SK-N-DZ (cell line): ENCODE data around the gene KTI12.
"Not testable (repeated sequence)": the region's sequence is repeated elsewhere in the genome, so short reads cannot be mapped to it uniquely, and the experiment has no call there.

Source experiments
- DNase-seq: peaks from one replicate; pipeline ENCODE4 v3.0.0-alpha.2; 2015; ENCODE audit warnings: low spot score

Gene KTI12

DNA sequence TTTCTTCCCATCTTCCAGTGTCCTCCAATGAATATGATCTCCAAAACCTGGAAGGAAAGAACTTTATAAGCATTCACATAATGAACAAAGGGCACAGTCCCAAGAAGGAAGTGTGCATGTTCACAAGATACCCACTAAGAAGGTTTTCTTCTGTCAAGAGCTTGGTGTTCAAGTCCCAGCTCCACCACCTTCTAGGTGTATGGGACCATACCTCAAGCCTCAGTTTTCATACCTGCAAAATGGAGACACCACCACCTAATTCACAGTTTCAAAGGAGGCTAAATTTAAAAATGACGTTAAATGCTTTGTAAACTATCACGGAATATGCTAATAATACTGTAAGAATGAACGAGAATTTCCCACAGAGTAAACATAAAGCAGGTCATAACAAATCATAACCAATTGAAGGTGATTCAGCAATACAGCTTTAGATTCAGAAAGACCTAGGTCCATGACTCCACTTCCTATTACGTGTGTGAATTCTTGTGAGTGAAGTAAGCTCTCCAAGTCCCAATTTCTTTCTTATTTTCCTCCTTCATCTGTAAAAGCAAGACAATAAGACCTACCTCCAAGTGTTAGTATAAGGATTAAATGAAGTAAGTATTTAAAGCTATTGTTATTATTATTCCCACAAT is 8.1 kb upstream of the KTI12 start:
- DNase-seq, result no peak

DNA sequence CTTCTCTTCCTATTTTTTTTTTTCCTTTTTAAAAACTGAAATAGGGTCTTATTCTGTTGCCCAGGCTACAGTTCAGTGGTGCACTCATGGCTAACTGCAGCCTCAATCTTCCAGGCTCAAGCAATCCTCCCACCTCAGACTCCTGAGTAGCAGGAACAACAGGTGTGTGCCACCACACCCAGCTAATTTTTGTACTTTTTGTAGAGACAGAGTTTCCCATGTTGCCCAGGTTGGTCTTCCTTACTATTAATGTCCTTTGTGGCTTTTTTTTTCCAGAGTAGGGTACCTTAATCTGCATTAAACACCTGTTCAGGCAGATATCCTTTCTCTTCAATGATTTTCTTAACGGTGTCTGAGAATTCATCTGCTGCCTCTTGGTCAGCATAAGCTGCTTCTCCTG is 4.3 kb upstream of the KTI12 start:
- DNase-seq, result no peak

DNA sequence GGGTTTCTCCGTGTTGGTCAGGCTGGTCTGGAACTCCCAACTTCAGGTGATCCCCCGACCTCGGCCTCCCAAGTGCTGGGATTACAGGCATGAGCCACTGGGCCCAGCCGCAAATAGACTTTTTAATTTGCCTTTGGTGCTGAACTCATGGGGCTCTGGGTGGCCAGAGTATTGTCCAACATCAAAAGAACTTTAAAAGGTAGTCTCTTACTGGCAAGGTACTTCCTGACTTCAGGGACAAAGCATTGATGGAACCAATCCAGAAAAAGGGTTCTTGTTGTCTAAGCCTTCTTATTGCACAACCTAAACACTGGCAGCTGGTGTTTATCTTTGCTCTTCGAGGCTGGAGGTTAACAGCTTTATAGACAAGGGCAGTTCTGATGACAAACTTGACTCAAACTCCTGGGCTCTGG is 3.8 kb upstream of the KTI12 start:
- DNase-seq, result no peak

DNA sequence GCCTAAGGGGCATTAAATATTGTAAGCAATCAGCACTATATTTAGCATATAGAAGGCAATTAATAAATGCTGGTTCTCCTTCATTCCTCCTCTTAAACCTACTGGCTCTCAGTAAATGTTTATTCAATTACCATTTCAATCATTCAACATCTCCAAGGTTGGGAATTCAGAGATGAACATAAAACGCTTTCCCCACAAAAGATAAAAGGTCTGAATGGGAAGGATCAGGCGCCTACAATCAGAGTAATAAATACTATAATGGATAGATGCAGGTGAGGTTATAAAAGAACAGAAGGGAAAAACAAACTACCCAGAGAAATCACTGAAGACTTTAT is 407 bp upstream of the KTI12 start:
- no peak for DNase-seq

DNA sequence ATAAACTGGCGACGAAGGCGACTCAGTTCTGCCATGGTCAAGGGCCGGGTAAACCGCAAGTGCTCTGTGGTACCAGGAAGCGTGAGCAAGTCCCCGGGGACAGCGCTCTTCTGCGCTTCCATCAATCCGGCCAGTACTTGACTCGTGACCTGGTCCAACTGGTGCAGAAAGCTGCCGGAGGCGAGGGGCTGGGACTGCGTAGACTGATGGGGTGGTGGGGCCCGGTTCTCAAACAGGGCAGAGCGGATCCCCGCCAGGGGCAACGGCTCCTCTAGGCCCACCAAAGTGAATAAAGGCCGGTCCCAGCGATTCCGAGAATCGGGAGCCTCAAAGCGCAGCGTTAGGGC is 852 bp downstream of the KTI12 start:
- DNase-seq, result no peak

DNA sequence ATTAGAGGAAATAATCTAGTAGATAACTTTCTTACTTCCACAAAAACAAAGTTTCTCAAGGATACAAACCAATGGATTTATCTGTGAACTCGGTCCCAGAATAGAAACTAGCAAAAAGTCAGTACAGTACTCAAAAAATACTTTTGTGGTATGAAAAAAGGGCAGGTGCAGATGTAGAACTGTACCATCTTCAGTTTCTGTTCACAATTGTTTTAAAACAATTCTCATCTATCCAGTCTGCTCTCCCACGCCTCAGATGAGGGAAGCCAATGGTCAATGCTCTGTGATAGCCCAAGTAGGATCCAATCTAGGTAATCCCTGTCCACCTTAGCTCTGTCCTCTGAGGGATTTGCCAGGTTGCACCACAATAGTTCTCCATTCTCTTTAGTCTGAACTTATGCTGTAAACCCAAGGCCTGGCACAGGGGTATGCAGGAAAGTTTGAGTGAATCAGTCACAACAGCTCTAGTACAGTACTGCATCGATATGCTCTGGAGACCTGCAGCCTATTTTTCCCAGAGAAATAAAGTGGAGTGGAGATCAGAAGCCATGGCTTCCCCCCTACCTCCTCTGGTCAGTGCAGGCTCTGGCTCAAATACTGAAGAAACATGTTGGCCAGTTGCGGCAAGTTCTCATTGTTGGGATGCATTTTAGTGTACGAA is 1.4 kb downstream of the KTI12 start:
- DNase-seq, result no peak

DNA sequence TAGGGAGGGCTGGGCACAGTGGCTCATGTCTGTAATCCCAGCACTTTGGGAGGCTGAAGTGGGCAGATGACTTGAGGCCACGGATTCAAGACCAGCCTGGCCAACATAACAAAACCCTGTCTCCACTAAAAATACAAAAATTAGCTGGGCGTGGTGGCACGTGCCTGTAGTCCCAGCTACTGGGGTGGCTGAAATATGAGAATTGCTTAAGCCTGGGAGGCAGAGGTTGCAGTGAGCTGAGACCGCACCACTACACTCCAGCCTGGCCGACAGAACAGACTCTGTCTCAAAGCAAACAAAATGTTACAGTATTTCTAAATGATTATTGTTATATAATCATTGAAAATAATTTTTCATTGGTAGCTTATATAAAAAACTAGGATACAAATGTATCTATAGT is 4.8 kb downstream of the KTI12 start:
- not testable (repeated sequence) for DNase-seq

DNA sequence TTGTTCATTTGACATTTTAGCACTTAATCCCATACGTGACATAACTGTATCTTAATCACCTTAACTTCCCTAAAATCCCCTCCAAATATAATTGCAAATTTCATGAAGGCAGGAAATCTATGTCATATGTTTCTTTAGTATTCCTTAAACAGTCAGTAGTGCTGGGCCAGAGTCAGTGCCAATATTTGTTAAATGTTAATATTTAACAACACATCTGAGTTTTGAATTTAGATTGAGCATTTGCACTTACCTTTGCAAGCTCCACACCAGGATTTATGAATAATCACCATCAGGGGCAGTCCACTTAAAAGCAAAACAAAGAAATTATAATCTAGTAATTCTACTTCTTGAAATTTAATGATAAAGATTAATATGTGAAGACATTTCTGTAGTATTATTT is 5.3 kb downstream of the KTI12 start:
- no peak for DNase-seq

DNA sequence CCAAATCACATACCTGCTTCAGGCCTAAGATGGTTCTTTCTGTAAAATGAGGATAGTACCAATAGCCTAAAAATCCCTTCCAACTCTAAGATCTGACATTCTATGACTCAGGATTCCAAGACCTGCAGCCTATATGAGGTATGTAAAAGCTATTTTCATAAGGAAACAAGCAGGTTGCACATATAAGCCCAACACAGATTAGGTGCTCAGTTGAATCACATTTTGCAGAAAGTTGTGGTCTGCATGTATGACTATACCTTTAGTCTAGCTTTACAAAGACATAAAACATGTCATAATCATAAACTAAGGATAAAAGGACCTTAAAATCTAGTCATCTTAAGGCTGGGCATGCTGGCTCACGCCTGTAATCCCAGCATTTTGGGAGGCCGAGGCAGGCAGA is 7.3 kb downstream of the KTI12 start:
- no peak for DNase-seq

DNA sequence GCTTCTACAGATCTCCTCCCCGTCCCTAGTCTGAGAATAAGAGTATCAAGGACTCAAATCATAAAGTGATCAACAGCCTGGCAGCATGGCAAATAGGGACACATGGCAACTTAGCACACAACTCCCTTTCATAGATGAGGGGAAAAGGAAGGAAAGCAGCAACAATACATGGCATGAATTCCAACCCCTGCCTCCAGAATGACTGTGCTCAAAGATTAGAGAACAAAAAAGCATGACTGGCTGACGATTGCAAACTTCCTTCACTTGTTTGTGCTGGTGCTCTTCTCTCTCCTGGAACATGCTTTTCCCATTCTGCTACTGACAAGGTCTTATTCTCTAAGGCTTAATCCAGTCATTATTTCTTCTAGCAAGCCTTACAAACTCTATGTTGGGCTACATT is 11.5 kb downstream of the KTI12 start:
- DNase-seq, result no peak

DNA sequence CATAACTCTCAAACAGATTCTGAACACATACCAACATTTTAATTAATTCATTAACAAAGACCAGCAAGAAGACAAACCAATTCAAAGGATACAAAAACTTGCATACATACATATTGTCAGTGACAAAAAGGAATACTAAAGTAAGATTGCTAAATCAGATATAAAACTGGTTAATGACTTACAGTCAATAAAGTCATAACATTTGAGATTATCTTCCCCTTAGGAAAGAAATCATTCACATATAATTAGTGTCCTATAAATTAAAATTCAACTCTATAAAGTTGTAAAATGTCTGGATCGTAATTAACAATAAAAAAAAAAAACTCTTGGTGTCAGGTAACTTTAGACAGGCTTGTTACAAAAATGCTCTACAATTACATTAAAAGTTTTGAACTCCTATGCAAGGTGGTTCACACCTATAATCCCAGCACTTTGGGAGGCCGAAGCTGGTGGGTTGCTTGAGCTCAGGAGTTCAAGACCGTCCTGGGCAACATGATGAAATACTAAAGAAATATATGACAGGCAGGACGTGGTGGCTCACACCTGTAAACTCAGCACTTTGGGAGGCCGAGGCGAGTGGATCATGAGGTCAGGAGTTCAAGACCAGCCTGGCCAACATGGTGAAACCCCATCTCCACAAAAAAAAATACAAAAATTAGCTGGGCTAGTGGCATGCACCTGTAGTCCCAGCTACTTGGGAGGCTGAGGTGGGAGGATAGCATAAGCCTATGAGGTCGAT is 25.4 kb downstream of the KTI12 start:
- no peak for DNase-seq

DNA sequence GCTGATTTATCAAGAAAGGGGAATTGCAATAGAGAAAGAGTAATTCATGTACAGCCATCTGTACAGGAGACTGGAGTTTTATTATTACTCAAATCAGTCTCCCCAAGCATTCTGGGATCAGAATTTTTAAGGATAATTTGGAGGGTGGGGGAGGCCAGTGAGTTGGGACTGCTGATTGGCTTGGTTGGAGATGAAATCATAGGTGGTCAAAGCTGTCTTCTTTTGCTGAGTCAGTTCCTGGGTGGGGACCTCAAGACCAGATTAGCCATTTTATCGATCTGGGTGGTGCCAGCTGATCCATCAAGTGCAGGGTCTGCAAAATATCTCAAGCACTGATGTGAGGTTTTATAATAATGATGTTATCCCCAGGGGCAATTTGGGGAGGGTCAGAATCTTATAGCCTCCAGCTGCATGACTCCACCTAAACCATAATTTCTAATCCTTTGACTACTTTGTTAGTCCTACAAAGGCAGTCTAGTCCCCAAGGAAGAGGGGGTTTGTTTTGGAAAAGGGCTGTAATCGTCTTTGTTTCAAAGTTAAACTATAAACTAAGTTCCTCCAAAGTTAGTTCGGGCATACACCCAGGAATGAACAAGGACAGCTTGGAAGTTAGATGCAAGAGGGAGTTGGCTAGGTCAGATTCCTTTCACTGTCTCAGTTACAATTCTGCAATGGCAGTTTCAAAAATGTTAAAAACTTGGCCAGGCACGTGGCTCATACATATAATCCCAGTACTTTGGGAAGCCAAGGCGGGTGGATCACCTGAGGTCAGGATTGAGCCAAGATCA is 26.2 kb downstream of the KTI12 start:
- no peak for DNase-seq

DNA sequence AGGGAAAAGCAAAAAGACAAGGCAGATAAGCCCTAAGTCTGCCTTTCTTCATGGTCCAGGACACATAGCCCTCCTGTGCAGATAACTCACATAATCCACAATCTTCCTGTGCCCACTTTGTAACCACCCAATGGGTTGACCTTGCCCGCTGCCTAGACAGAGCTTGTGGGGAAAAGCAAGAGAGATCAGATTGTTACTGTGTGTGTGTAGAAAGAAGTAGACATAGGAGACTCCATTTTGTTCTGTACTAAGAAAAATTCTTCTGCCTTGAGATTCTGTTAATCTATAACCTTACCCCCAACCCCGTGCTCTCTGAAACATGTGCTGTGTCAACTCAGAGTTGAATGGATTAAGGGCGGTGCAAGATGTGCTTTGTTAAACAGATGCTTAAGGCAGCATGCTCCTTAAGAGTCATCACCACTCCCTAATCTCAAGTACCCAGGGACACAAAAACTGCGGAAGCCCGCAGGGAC is 27.5 kb downstream of the KTI12 start:
- not testable (repeated sequence) for DNase-seq

DNA sequence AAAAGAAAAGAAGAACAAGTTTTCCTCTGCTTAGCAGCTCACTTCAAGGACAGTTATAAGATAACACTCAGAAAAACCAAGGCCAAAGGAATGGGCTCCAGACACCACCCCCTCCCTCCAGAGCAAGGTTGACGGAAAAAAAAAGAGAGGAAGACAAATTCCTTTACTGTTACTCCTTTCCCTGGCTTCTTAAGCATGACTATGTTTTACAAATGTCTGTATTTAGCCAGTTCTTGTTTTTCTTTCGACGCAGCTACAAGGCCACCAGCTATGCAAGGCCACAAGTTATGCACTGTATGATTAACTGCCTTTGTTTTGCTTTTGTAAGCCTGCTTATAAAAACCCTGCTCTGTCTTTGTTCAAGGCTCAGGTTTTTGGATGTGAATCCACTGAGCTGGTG is 28.1 kb downstream of the KTI12 start:
- not testable (repeated sequence) for DNase-seq

DNA sequence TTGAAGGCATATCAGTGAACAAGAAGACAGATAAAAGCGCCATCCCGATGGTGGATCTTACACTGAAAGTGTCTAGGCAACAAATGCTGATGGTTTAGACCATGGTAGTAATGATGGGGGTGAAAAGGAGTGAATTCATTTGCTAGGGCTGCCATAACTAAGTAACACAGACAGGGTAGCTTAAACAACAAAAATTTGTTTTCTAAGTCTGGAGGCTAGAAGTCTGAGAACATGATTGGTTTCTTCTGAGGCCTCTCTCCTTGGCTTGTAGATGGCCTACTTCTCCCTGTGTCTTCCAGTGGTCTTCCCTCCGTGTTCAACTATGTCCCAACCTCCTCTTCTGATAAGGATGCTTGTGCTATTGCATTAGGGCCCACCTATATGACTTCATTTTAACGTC is 29.7 kb downstream of the KTI12 start:
- no peak for DNase-seq

DNA sequence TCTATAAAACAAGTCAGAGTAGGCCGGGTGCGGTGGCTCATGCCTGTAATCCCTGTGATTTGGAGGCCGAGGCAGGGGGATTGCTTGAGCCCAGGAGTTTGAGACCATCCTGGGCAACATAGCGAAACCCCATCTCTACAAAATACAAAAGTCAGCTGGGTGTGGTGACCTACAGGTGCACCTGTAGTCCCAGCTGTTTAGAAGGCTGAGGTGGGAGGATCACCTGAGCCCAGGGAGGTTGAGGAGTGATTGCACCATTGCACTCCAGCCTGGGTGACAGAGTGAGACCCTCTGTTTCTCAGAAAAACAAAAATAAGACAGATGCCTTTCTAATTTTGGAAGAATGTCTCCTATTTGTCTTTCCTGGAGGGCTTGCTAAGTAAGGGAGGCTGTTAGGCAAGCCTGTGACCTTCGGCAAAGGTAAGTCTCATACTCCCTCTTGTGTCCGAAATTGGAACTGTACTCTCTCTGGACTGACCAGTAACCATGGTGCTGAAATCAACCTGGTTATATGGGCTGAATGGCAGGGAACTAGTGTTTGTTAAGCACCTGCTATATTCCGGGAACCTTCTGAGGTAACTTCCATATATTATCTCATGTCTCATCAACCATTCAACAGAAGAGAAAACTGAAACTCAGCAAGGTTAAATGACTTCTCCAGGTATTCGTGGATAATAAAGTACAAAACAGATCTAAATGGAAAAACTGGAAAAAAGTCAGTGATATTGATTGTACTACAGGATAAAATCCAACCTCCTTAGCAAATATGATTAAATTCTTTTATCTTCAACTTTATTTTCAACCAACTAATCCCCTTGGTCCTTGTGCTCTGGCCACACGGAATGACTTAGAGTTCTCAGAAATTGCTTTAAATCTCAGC is 31.3 kb downstream of the KTI12 start:
- DNase-seq, result peak; percentile 80

DNA sequence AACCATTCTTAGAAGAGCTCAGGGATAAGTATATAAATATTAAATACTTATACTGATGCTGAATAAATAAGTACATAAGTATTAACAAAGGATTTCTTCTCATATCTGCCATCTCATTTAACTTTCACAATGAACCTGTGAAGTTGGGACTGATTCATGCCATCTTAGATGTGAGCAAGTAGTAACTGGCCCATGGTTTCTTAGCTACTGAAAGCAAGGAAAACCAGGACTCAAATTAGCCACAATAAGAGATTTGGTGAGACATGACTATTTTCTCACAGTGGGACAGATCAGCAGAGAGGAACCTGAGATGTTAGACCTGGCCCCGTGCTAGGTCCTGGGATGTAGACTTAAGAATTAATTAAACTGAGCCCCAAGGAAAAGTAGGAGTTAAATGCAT is 34.9 kb downstream of the KTI12 start:
- no peak for DNase-seq

DNA sequence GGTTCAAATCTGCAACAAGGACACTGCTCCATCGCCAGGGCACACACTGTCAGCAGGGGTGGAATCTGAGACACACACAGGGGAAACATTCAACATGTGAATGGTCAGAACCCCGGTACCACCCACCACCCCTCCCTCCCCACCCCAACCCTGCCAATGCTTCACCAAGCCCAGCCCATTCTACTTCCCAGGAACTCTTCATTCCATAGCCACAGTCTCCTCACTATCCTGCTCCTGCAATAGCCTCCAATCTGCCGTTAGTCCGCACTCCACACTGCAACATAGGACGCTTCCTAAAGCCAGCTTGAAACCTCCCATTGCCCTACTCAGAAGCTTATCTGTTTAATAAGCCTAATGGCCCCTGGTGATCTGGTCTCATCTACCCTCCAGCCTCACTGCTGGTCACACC is 35.6 kb downstream of the KTI12 start:
- no peak for DNase-seq

DNA sequence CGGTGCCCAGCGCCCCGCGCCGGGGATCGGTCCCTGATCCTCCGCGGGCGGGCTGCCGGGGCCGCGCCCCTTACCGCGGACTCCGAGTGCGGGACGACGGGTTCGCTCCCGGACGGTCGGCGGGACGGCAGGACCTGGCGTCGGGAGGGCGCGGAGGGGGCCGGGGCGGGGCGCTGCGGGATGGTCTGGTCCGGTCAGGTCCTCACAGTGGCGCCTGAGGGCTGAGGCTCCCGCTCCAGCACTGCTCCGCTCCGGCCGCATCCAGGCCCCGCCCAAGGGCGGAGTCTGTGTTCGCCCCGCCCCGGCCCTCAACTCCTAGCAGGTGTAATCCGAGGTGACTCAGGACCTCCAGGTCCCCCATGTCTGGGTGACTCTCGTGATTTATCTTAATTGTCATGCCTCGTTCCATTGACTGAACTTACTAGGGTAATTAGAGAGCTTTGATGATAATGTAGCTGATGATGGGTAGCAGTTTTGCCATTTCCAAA is 43.1 kb downstream of the KTI12 start, which contains the start of gene RAB3B:
Gene RAB3B, minus strand, starts transcription at position 223 of the 488 bp plus-strand sequence. CDS start 13,583 bp downstream, outside the sequence.
- DNase-seq, result peak; percentile 70

DNA sequence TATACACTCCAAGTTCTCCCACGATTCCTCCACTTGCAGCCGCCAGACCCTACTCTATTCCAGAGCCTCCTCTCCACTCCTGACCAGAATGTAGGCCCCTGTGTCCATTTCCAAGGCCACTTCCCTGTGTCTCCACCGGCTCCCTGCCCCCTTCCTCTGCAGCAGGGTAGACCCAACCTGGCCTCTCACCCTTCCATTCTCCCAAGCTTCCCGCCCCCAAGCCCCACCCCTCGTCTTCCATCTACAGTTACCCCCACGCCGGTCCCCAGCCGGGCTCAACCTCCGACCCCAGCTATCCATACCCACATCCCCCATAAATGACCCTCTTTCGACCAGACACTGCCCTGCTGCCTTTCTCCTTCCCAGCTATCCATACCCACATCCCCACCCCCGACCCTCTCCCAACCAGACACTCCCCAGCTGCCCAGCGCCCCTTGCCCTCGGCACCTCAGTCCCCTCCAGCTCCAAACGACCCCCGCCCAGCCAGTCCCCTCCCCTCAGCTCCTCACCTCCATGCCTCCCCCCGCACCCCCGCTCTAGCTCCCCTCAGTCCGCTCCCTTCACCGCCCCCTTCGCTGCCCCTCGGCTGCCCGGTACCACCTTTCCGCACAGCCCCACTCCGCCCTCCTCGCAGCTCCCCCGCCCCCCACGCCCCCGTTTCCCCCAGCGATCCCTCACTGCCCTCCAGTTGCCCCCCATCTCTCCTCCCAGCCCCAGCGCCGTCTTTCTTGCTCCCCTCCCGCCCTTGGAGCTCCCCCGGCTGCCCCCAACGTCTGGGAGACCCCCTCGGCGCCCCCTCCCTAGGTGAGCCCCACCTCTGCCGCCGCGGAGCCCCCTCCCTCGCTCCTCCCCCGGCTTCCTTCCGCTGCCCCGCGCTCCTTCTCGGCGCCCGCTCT is 43.8 kb downstream of the KTI12 start:
- DNase-seq, result no peak
